GM19467 (cell line): Measurements from ENCODE around the gene CLCN1.

Experiments used
- ATAC-seq: cut with Tn5 transposase; IDR thresholded peaks from one replicate; pipeline ENCODE4 v1.9.1; 2021; ENCODE audit warnings: mild to moderate bottlenecking, moderate library complexity; ENCODE audit not compliant: unreplicated experiment

The CLCN1 gene

DNA sequence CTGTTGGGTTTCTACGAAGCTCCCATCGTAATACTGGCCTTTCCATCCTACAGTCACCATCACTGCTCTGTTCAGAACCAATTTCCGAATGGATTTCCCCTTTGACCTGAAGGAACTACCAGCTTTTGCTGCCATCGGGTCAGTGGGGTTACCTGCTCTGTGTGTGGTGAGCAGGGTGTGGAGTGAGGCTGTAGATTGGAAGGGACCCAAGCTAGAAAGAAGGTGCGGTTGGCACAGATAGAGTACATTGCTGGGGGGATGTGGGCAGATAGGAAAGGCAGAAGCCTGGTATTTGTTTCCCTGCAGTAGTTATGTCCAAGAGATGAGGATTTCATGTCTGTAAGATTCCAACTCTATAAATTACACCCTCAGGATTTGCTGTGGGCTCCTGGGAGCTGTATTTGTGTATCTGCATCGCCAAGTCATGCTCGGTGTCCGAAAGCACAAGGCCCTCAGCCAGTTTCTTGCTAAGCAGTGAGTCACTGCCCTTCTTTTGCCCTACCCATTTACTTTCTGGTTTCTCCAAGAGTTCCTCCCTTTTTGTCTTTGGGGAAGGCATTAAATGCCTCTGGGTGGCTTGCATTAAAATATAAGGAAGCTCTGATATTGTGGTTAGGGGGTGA is 15.4 kb downstream of the CLCN1 start:
- no peak for ATAC-seq

DNA sequence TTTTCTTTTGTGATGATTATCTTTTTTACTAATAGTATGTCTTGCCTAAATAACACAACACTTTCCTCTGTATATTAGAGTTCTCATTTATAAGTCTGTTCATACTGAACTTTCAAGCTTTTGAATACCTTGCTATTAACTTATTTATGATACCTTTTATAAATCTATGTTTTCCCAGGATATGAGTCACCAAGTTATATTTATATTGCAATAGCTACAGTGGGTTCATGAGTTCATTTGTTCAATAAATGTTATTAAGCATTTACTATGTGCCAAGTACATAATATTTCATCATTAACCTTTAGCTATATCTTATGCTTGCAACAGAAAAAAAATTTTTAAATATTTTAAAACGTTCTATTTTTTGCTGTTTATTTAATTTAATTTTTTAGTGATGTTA is 18.3 kb downstream of the CLCN1 start:
- no peak for ATAC-seq

DNA sequence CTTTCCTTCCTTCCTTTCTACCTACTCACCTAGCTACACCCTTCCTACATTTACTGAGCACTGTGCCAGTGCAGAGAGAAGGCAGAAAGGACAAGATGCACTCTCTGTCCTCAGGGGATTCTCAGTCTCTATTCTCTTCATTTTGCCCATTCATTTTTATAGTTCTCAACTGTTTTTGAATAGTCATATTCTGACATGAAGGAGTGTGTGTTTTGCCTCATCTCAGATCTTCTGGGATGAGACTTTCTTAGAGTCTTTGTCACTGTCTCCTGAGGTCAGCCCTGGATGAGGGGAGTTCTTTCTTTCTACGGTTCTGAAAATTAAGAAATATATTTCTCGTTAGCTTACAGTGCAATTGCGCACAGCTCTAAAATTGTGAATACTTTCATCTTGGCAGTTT is 21.3 kb downstream of the CLCN1 start:
- ATAC-seq, result no peak

DNA sequence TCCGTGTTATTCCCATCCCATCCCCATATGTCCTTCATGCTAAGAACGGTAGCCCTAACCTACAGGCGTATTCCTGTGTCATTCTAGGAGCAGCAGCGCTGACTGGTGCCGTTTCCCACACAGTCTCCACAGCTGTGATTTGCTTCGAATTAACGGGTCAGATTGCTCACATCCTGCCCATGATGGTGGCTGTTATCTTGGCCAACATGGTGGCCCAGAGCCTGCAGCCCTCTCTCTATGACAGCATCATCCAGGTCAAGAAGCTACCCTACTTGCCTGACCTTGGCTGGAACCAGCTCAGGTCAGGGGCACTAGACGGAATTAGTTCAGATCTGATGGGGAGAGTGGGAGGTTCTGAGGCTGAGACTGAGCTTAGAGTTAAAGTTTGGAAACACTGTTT is 25.9 kb downstream of the CLCN1 start:
- no peak for ATAC-seq

DNA sequence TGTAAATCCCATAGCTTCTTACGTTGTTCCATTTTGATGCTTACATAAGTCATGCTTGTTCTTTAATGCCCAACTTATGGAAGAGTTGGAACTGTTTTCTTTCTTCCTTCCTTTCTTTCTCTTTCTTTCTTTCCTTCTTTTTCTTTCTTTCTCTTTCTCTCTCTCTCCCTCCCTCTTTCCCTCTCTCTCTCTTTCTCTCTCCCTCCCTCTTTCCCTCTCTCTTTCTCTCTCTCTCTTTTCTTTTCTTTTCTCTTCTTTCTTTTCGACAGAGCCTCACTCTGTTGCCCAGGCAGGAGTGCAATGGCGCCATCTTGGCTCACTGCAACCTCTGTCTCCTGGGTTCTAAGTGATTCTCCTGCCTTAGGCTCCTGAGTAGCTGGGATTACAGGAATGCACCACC is 27.7 kb downstream of the CLCN1 start:
- ATAC-seq, result no peak

DNA sequence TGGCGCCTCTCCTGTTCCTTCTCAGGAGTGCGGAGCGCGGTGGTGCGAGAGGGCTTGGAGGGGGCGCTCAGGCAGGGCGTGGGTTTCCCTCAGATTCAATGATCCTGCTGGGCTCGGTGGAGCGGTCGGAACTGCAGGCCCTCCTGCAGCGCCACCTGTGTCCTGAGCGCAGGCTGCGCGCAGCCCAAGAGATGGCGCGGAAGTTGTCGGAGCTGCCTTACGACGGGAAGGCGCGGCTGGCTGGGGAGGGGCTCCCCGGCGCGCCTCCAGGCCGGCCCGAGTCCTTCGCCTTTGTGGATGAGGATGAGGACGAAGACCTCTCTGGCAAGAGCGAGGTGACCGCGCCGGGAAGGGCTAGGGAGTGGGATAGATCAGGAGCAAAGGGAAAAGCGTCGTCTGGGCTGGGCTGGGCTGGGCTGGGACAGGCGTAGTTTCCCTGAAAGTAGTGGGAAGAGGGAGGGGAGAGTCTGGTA is 29.6 kb downstream of the CLCN1 start:
- no peak for ATAC-seq

DNA sequence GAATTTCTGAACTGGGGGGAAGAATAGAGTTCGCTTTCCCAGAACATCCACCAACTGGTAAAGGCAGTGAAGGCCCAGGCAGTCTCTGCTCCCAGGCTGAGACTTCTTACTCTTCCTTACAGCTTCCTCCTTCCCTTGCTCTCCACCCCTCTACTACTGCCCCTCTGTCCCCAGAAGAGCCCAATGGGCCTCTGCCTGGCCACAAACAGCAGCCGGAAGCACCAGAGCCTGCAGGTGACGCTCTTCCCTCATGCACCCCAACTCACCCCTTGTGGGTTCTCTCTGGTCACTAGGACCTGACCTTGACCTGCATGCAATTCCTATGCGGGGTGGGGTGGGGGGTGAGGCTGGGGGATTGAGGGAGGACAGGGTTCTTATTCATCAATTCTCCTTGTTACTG is 30.1 kb downstream of the CLCN1 start:
- ATAC-seq, result no peak

DNA sequence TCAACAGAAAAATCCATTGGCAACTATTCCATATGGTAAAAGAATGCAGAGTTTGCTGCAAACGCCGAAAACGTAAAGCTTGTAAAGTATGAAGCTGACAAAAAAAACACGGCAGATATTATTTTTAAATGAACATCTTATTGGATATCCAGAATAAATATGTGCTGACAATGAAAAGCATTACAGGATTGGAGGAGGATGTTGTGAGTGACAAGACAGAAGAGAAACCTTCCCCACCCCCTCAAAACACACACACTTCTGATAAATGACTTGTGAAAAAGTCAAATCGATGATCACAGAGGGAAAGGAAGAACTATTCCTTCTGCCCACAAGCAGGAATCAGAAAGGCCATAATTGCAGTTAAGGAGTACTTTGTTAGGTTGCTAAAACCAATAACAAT is 32.0 kb downstream of the CLCN1 start:
- ATAC-seq, result no peak

DNA sequence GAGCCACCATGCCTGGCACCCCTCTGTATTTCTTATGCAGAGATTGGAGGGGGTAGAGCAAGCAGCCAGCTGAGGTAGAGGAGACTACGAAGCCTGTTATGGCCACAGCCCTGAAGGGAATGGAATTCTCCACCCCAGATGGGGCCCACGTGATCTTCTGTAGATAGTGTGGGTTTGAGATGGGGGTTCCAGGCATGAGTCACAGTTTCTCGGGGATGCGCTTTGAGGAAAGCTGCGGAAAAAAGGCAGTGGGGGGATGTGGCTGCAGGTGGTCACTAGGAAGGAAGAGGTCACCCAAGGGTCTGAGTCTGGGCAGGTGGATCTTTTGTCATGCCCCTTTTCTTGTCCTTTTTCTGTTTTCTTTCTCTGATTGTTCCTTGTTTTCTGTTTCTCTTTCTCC is 35.1 kb downstream of the CLCN1 start:
- no peak for ATAC-seq

DNA sequence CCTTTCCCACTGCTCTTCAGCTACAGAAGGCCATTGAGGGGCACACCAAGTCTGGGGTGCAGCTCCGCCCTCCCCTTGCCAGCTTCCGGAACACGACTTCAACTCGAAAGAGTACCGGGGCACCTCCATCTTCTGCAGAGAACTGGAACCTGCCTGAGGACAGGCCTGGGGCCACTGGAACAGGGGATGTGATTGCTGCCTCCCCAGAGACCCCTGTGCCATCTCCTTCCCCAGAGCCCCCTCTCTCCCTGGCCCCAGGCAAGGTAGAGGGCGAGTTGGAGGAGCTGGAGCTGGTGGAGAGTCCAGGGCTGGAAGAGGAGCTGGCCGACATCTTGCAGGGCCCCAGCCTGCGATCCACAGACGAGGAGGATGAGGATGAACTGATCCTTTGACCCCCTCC is 35.7 kb downstream of the CLCN1 start:
- ATAC-seq, result no peak

DNA sequence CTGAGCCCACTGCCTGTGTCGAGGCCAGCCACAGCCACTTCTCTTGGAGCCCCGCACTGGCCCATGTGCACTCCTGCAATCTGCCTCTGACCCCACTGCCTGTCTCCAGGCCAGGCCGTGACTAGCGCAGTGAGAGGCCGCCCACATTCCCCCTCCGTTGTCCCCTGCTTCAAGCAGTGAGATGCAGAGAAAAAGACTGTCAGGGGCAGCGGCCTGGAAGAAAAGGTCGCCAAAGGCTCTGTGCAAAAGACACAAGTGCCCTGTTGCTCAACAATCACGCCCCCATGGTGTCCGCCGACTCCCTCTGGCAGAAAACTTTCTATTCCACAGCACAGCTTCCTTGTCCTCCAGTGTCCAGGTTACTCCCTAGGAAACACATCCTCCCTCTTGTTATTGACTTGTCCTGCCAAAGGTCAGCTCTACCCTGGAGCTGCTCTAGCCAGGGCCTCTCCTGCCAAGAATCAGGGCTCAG is 36.7 kb downstream of the CLCN1 start:
- no peak for ATAC-seq

DNA sequence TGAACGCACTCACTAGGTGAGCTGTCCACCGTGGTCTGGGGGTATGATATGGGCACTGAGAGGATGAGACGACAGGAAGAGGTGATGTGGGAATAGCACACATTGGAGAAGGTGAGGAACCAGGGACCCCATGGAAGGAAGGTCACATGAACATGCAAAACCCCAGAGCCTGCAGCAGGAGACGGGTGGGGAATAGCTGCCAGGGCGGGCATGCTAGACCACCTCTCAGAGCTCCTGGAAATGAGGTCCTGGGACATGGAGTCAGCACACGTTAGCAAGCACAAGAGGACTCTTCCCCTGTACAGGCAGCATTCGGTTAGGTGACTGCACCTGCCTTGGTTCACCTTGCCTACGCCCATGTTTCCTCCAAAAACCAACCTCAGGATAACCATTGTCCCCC is 38.5 kb downstream of the CLCN1 start:
- ATAC-seq, result no peak

DNA sequence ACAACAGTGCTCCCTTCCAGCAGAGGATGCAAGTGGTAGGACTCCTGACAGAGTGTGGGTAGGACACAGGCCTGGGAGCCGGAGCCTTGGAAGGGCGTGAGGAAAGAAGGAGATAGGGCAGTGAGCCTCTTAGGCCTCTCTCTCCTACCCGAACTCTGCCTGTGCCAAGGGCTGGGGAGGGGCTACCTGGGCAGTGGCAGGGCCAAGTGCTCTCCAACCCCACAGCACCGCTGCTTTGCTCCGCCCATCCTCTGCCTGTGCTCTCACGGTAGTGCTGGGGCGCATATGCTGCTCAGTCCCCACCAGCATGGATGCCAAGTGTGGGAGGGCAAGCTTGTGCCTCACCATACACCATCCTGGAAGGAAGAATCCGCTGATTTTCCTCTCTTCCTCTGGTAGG is 39.1 kb downstream of the CLCN1 start:
- ATAC-seq, result no peak

DNA sequence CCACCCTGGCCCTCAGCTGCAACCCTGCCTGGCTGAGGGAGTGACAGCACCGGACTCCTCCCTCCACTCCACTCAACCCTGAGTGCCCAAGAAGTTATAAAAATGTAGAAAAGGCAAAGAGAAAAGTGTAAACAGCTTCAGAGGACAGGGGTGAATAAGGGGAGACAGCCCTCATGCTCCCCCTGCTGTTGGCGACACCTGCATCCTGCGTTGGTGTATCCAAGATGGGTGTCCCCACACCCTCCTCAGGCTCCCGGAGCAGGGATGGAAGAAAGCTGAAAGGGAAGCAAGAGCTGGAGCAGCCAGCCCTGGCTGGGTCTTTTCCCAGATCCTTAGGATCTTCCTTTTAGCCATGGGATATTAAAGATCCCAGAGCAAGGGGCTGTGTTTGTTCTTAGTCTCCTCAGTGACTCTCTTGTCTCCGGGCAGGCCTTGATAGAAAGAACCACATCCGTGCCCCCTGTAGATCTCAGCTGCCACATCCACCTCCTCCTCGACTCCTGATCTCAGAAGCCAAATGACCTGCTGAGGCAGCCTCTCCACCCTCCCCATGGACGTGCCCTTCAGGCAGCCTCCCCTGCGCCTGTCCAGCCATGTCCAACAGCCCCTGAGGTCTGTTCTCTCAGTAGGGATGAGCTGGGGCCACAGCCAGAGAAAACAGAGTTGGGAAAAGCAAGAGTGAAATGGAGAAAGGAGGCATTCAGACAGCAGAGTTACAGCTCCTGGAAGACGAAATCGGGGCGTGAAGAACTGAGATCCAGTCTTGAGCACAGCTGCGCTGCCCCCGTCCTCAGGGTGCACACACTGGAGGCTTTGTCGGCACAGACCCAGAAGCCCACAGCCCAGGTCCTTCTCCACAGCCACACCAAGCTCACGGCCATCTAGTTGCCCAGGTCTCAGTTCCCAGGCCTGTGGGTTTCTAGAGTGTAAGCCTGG is 39.8 kb downstream of the CLCN1 start:
- no peak for ATAC-seq

DNA sequence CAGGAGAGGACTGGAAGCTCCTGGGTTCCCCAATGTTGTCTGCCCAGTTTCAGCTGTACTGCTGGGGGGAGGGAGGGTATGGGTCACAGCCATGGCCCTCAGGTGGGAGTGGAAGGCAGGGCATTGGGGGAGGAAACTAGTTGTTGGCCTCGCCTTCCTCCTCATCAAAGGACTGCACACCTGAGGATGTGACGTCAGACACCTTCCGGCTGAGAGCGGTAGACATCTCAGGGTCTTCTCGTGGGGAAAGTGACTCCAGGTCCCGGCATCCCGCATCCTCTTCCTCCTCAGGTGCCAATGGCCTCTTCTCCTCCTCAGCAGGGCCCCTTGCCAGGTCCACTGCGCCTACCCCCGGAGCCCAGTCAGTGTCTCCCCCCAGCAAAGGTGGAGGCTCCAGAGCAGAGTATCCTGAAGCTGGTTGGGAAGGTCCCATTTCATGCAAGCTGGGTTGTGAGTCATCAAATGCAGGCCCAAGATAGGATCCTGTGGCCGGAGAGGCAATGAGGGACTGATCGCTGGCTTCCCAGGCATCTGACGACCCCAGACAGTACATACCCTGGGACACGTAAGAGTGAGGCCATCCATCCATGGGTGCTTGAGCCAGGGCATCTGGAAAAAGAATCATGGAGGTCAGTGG is 40.6 kb downstream of the CLCN1 start:
- no peak for ATAC-seq

DNA sequence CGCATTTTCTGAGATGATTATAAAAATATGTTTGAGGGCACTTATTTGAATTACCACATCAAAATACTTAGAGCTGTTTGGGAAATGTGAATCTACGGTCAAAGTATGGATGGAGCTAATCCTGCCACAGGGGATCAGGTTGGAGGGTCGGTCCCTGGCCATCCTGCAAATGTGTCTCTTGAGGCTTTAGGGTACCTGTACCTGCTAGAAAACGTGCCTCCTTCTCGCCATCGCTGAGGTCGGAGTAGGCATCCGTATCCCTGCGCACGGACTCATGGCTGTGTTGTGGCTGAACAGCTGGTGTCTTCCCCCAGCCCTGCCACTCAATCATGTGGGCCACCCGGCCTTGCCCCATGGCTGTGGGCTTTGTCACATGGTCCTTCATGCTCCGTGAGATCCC is 42.7 kb downstream of the CLCN1 start:
- ATAC-seq, result no peak

DNA sequence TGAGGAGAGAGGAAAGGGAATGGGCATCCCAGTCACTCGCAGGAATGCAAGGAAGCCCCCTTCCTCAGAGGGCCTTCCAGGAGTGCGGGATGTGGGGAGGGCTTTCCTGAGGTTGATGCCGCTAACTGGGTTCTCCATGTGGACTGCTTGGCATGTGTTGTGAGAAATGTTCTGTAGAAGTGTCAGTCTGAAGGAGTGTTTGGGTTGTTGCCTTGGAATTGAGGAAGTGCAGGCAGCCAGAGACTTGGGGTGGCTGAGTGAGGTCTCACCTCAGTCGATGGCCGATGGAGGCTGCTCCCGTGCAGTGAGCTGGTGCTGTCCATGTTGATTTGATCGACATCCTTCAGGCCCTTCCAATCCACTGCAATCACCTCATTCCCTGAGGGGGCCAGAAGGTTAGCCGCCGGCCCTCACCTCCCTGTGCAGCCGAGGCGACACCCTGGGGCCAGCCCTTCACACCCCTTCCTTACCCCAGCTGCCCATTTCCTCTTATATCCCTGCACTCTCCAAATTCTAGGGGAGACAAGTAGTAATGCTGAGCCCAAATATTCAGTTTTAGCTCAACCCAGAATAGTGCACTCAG is 44.0 kb downstream of the CLCN1 start:
- no peak for ATAC-seq

DNA sequence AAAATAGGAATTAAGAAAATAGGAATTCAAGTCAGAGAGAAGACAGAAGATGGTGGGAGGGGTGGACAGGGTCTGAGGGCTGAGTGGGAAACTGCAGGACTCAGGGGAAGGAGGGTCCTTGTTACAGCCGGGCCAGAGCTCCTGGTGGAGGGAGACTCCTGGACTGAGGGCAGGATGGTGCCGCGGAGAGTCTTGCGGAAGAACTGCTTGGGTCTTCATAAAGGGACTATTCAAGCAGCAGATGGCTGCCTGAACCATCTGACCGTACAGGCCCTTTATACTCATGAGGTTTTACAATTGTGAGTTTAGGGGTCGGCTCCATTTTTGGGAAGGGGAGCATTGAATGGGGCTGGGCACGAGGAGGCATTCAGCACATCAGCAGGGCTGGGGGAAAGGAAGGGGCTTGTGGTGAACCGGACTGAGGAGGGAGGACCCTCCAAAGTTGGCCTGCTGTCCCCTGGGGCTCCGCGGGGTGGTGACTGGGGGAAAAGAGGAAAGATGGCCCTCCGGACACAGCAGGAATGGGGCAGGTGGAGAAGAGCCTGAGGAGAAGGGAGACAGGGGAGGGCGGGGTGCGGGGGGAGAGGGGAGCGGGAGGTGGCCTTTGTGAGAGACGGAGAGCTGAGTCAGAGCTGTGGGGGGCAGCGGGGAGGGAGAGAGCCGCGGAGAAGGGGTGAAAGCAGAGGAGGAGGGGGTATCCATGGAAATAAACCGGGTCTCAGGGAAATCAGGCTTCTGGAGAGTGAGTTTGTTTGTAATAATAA is 45.1 kb downstream of the CLCN1 start:
- ATAC-seq, result no peak

DNA sequence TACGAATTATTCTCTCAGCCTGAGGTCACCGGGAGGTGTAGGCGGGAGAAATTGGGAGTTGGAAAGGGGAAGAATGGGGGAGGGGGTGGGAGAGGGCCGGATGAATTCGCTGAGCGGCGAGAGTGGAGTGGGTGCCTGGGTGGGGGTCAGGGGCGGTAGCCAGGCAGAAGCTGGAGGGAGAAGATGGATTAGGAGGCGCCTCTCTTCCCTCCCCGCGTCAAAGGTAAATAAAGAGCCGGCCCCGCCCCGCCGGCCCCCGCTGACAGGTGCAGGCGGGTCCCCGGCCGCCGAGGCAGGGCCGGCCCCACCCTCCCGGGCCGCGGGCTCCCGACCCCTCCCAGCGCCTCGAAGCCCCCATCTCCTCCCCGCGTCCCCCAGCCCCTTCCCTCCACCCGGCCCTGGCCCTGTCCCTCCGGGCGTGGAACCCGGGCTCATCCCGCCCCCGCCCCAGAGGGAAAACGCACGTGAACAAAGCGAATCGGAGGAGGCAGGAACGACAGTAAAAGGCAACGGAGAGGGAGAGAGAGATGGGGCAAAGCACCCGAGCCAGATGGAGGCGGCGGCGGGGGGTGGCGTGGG is 45.7 kb downstream of the CLCN1 start:
- ATAC-seq, result no peak
